NT2/D1 (cell line): ENCODE data around the gene NANOS2.
A peak's percentile ranks its signal among the peaks of the same experiment; 100 is the strongest.

Source experiments
- DNase-seq: peaks from one replicate; pipeline ENCODE4 v3.0.0-alpha.2; 2011; ENCODE audit warnings: low read depth, low spot score
- H3K27me3 ChIP-seq: 2 replicates; pipeline ENCODE4 v1.6.0; 2011; ENCODE audit warnings: mild to moderate bottlenecking; ENCODE audit not compliant: insufficient read length, insufficient read depth
- H3K36me3 ChIP-seq: 2 replicates; pipeline ENCODE4 v1.6.1; 2011; ENCODE audit warnings: mild to moderate bottlenecking, low read length, mixed read lengths; ENCODE audit not compliant: insufficient read depth, insufficient read length
- H3K4me1 ChIP-seq: 2 replicates; pipeline ENCODE4 v1.5.1; 2011; ENCODE audit not compliant: insufficient read depth, insufficient read length
- H3K4me3 ChIP-seq: 2 replicates; pipeline ENCODE4 v1.5.1; 2011; ENCODE audit warnings: low read depth; ENCODE audit not compliant: insufficient read length
- H3K9ac ChIP-seq: 2 replicates; pipeline ENCODE4 v1.6.0; 2011; ENCODE audit warnings: low read depth; ENCODE audit not compliant: insufficient read length
- H3K9me3 ChIP-seq: 2 replicates; pipeline ENCODE4 v1.5.1; 2011; ENCODE audit warnings: mild to moderate bottlenecking, low read length; ENCODE audit not compliant: insufficient read depth
- SUZ12 ChIP-seq: IDR thresholded peaks from 2 replicates; pipeline ENCODE4 v1.6.1; 2011; ENCODE audit not compliant: insufficient read length, insufficient read depth; ENCODE audit errors: extremely low read depth
- YY1 ChIP-seq: IDR thresholded peaks from 2 replicates; pipeline ENCODE4 v1.6.1; 2011; ENCODE audit not compliant: insufficient read length, insufficient read depth
- ZNF274 ChIP-seq: IDR thresholded peaks from 2 replicates; pipeline ENCODE4 v1.6.1; 2011; ENCODE audit warnings: mild to moderate bottlenecking, low read depth, low read length

The NANOS2 gene

GRCh38 chr19:45889210-45889885, 25.2 kb downstream of the NANOS2 start:
- H3K36me3 ChIP-seq: peaks cover 7% of the 10 kb centered on the region
- H3K9ac ChIP-seq: no peak overlapping the region
- peaks cover 4% of the 10 kb centered on the region for H3K4me1 ChIP-seq
- no peaks in the 10 kb centered on the region; the same call in 1 of the 2 replicates for H3K9me3 ChIP-seq
- no peaks in the 10 kb centered on the region for H3K27me3 ChIP-seq
- DNase-seq: no peak
- no peak overlapping the region for H3K4me3 ChIP-seq
- TF ChIP-seq ZNF274: no peak
- no peak for TF ChIP-seq YY1
- TF ChIP-seq SUZ12: no peak

DNA sequence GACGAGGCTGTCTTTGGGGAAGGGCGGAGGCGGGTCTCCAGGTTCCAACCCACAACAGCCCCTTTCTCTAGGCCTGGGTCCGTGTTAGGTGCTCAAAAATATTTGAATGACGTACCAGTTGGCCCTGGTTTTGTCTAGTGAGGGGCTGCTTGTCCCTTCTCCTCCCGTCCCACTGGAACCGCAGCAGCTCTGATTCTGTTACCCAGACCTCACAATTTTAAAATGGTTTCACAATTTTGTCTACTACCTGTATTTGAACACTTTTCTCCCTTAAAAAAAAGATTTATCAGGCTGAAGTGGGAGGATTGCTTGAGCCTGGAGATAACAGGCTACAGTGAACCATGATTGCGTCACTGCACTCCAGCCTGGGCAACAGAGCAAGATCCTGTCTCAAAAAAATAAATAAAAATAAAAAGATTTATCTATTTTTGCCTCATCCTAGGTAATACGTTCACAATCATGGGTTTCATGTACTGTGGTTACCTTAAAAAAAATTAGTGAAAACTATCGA, 27.3 kb downstream of the NANOS2 start:
- Histone ChIP-seq H3K4me3 (peak overlapping the region; percentile 83), H3K9ac (peak overlapping the region; percentile 80), H3K9me3 (no peaks in the 10 kb centered on the region; the same call in 1 of the 2 replicates), H3K4me1 (peaks cover 11% of the 10 kb centered on the region), H3K27me3 (no peaks in the 10 kb centered on the region), H3K36me3 (peaks cover 15% of the 10 kb centered on the region)
- TF ChIP-seq YY1 (no peak), SUZ12 (no peak), ZNF274 (no peak)
- DNase-seq: no peak

GRCh38 chr19:45886427-45887199, 28.0 kb downstream of the NANOS2 start:
- Histone ChIP-seq H3K9ac (peak overlapping the region; percentile 80), H3K9me3 (no peaks in the 10 kb centered on the region; the same call in 1 of the 2 replicates), H3K4me3 (peak overlapping the region; percentile 83), H3K4me1 (peaks cover 13% of the 10 kb centered on the region), H3K36me3 (peaks cover 15% of the 10 kb centered on the region), H3K27me3 (no peaks in the 10 kb centered on the region)
- TF ChIP-seq YY1 (no peak), SUZ12 (no peak), ZNF274 (no peak)
- DNase-seq: peak; percentile 70

GRCh38 chr19:45885556-45886426, 28.8 kb downstream of the NANOS2 start, which contains the start of gene IRF2BP1:
Gene IRF2BP1 (minus strand): TSS chr19:45886141. CDS start chr19:45885774, 367 bp downstream.
- H3K4me1 ChIP-seq: peaks cover 16% of the 10 kb centered on the region
- TF ChIP-seq YY1 (no peak), SUZ12 (no peak), ZNF274 (no peak)
- peak within 1 kb of the TSS; percentile 92 for H3K9ac ChIP-seq
- peak within 1 kb of the TSS; percentile 83 for H3K4me3 ChIP-seq
- peaks cover 15% of the 10 kb centered on the region for H3K36me3 ChIP-seq
- no peaks in the 10 kb centered on the region for H3K27me3 ChIP-seq
- peak; percentile 77 for DNase-seq
- no peaks in the 10 kb centered on the region; the same call in 1 of the 2 replicates for H3K9me3 ChIP-seq

DNA sequence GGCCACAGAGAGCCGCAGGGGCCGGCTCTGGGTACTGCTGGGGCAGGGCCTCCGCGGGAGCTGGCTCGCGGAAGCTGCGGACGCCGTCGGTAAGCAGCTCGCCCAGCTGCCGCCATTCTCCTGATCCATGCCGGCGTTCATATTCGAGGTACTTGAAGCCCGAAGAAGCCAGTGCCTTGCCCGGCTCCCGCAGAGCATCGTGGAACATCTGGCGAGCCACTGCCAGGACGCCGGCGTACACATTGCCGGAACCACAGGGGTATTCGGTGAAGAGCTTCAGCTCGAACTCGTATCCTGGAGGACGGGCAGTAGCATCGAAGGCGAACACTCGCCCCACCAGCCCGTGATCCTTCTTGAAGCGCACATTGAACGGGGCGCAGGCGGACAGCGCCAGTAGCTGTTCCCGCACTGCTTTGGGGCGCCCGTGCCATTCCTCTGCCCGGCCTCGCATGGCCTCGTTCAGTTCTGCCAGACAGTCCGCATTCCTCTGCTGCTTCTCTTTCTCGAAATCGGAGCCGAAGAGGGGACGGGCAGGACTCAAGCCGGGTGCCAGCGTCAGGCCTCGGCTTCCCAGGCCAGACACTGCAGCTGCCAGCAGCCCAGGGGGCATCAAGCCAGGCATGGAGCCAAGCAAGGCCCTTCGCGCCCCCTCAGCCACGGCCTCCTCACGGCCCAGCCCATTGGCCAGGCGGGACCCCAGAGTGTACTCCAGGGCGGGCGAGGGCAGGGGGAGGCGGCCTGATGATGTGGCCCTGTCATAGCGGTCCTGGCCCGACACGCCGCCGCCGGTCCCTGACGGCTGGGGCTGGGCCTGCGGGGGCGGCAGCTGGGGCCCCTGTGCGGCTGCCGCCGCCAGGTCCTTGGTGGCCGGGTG, 29.7 kb downstream of the NANOS2 start:
- DNase-seq: no peak
- H3K4me3 ChIP-seq: peak overlapping the region; percentile 83
- TF ChIP-seq YY1 (no peak), SUZ12 (no peak), ZNF274 (no peak)
- H3K36me3 ChIP-seq: peaks cover 15% of the 10 kb centered on the region
- no peaks in the 10 kb centered on the region for H3K27me3 ChIP-seq
- peaks cover 16% of the 10 kb centered on the region for H3K4me1 ChIP-seq
- no peaks in the 10 kb centered on the region; the same call in 1 of the 2 replicates for H3K9me3 ChIP-seq
- H3K9ac ChIP-seq: peak overlapping the region; percentile 92
